Prostate gland (tissue), 2 donors: ENCODE results near the gene SYNM. TPM values are rescaled to one million over a fixed set of nuclear protein-coding genes. Genes with fewer than 3 reads are reported as not detected.

Experiments
- DNase-seq: peaks from one replicate; pipeline ENCODE4 v3.0.0-alpha.2; 2019; ENCODE audit warnings: low spot score
- H3K27ac ChIP-seq, 2 donors: fragments of 200-600 bp; sonication (generic); 2 replicates each; pipeline ENCODE4 v1.5.1; 2017 to 2019
- H3K27me3 ChIP-seq: fragments of 200-600 bp; sonication (generic); replicated peaks from 2 replicates; pipeline ENCODE4 v1.5.1; 2019; ENCODE audit not compliant: insufficient read depth
- H3K36me3 ChIP-seq, 2 donors: fragments of 200-600 bp; sonication (generic); 1 replicate in 1 of 2; 2 replicates in 1 of 2; pipeline versions ENCODE4 v1.5.1 to v1.8.1; 2017 to 2019
- H3K4me1 ChIP-seq: fragments of 200-600 bp; sonication (generic); replicated peaks from 2 replicates; pipeline ENCODE4 v1.5.1; 2019
- H3K4me3 ChIP-seq, 2 donors: fragments of 200-600 bp; sonication (generic); 2 replicates each; pipeline ENCODE4 v1.5.1; 2017 to 2019
- H3K9me3 ChIP-seq: fragments of 200-600 bp; sonication (generic); 2 replicates; pipeline ENCODE4 v1.5.1; 2017
- POLR2A ChIP-seq: fragments of 450-650 bp; IDR thresholded peaks from one replicate; pipeline ENCODE4 v1.6.1; 2016; ENCODE audit warnings: antibody characterized with exemption, mild to moderate bottlenecking
- POLR2AphosphoS5 ChIP-seq: sonication (generic); formaldehyde crosslinking; IDR thresholded peaks from one replicate; pipeline ENCODE4 v1.6.1; 2017; ENCODE audit warnings: antibody characterized with exemption
- WGBS: methylation state at CpG from one replicate; pipeline ENCODE4 v1.1.5; 2018; 5-methylcytosine and 5-hydroxymethylcytosine counted together
- intact Hi-C: fragments of 100-400 bp; cut with DNase I; formaldehyde crosslinking; loops from one replicate; pipeline ENCODE4 v1.14.2; 2022
- total RNA-seq, 2 donors: library from RNA; depleted of rRNA; stranded (reverse); fragments of >200 nt; gene quantifications; one replicate each; pipeline ENCODE4 v1.1.0, GENCODE V29; 2016
- TF ChIP-seq, protein P1 (sequence below), 4 experiments: fragments of 200-600 bp in 2 of 4; fragments of 450-650 bp in 2 of 4; sonication (generic) in 2 of 4; IDR thresholded peaks; 1 replicate in 3 of 4; 2 replicates in 1 of 4; pipeline ENCODE4 v1.5.1; 2016 to 2019; ENCODE audit warnings: antibody characterized with exemption in 4 of 4, mild to moderate bottlenecking in 2 of 4, moderate library complexity in 2 of 4

The SYNM gene
- total RNA-seq, 2 donors from 2014 or later, result 181 to 185 TPM

- intact Hi-C loops, result no loop called here
- no peaks in the 10 kb centered on the region for H3K4me1 ChIP-seq
- no peak overlapping the region for H3K4me3 ChIP-seq
- DNase-seq, result no peak
- no peaks in the 10 kb centered on the region for H3K27me3 ChIP-seq
- H3K27ac ChIP-seq, result no peak overlapping the region
- no peaks in the 10 kb centered on the region for H3K36me3 ChIP-seq
- TF ChIP-seq POLR2A (no peak), POLR2AphosphoS5 (no peak)
- TF ChIP-seq, protein P1, sequence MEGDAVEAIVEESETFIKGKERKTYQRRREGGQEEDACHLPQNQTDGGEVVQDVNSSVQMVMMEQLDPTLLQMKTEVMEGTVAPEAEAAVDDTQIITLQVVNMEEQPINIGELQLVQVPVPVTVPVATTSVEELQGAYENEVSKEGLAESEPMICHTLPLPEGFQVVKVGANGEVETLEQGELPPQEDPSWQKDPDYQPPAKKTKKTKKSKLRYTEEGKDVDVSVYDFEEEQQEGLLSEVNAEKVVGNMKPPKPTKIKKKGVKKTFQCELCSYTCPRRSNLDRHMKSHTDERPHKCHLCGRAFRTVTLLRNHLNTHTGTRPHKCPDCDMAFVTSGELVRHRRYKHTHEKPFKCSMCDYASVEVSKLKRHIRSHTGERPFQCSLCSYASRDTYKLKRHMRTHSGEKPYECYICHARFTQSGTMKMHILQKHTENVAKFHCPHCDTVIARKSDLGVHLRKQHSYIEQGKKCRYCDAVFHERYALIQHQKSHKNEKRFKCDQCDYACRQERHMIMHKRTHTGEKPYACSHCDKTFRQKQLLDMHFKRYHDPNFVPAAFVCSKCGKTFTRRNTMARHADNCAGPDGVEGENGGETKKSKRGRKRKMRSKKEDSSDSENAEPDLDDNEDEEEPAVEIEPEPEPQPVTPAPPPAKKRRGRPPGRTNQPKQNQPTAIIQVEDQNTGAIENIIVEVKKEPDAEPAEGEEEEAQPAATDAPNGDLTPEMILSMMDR (IDR thresholded peaks at IDR 0.05), result no peak
- no peaks in the 10 kb centered on the region for H3K9me3 ChIP-seq
- WGBS, result 89% methylated on average over 13 of the region's 13 CpGs
Observed at GRCh38 chr15:99092554-99093172, 12.2 kb upstream of the SYNM start.

- intact Hi-C loops, result no loop called here
- TF ChIP-seq, protein P1 (IDR thresholded peaks at IDR 0.05), result no peak
- TF ChIP-seq POLR2A (no peak), POLR2AphosphoS5 (no peak)
Observed at GRCh38 chr15:99095626-99096025, 9.3 kb upstream of the SYNM start.

GRCh38 chr15:99096173-99096893 is 8.5 kb upstream of the SYNM start:
- intact Hi-C loops, result no loop called here
- no peaks in the 10 kb centered on the region for H3K9me3 ChIP-seq
- H3K4me1 ChIP-seq, result no peaks in the 10 kb centered on the region
- no peak overlapping the region for H3K27ac ChIP-seq
- WGBS, result 86% methylated on average over 11 of the region's 11 CpGs
- H3K4me3 ChIP-seq, result no peak overlapping the region
- no peaks in the 10 kb centered on the region for H3K36me3 ChIP-seq
- DNase-seq, result no peak
- TF ChIP-seq POLR2A (no peak), POLR2AphosphoS5 (no peak)
- TF ChIP-seq, protein P1 (IDR thresholded peaks at IDR 0.05), result no peak
- no peaks in the 10 kb centered on the region for H3K27me3 ChIP-seq

More at GRCh38 chr15:99095626-99096025, 9.3 kb upstream of the SYNM start:
- H3K9me3 ChIP-seq, result no peaks in the 10 kb centered on the region
- H3K36me3 ChIP-seq, result no peaks in the 10 kb centered on the region
- H3K4me1 ChIP-seq, result no peaks in the 10 kb centered on the region
- H3K27ac ChIP-seq, result no peak overlapping the region
- H3K27me3 ChIP-seq, result no peaks in the 10 kb centered on the region
- no peak for DNase-seq
- WGBS, result 60% methylated on average over 3 of the region's 3 CpGs
- H3K4me3 ChIP-seq, result no peak overlapping the region

DNA sequence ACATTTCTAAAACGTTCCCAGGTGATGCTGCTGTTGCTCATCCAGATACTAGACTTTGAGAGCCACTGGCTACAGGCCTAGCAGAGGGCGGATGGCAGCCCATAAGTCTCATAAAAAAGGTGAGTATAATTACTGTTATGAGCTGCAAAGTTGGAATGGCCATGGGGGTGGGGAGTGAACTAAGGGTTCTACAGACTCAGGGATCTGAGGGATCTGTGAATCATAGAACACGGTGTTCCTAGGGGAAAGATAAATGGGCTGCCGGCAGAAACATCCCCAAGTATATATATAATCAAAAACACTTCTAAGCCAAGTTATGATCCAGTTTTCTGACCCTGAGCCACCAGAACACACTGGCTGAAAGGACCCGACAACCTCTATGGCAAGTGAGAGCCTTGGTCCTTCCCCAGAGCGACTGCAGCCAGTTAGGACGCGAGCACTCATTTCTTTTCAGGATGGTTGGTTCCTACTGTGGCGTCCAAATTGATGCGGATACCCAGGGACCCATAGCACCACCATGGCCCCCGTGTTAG is 7.9 kb upstream of the SYNM start:
- no peak for DNase-seq
- H3K4me1 ChIP-seq, result no peaks in the 10 kb centered on the region
- no peaks in the 10 kb centered on the region for H3K9me3 ChIP-seq
- TF ChIP-seq POLR2A (no peak), POLR2AphosphoS5 (peak; percentile 34)
- no peaks in the 10 kb centered on the region for H3K36me3 ChIP-seq
- WGBS, result 74% methylated on average over 11 of the region's 11 CpGs
- no peaks in the 10 kb centered on the region for H3K27me3 ChIP-seq
- H3K4me3 ChIP-seq, result no peak overlapping the region
- intact Hi-C loops, result no loop called here
- peak overlapping the region in 1 of 2 donors; percentile 26 for H3K27ac ChIP-seq

GRCh38 chr15:99097441-99098410 is 7.2 kb upstream of the SYNM start:
- no peaks in the 10 kb centered on the region for H3K27me3 ChIP-seq
- TF ChIP-seq, protein P1 (IDR thresholded peaks at IDR 0.05), result no peak
- no peak for TF ChIP-seq POLR2A
- no peak for TF ChIP-seq POLR2AphosphoS5
- peak overlapping the region in 1 of 2 donors; percentile 26 for H3K27ac ChIP-seq
- no peaks in the 10 kb centered on the region for H3K9me3 ChIP-seq
- H3K4me3 ChIP-seq, result no peak overlapping the region
- H3K4me1 ChIP-seq, result no peaks in the 10 kb centered on the region
- WGBS, result 83% methylated on average over 14 of the region's 14 CpGs
- intact Hi-C loops, result no loop called here
- no peaks in the 10 kb centered on the region for H3K36me3 ChIP-seq
- no peak for DNase-seq
